ENCODE results near the gene TSSC4.

The TSSC4 gene

DNA sequence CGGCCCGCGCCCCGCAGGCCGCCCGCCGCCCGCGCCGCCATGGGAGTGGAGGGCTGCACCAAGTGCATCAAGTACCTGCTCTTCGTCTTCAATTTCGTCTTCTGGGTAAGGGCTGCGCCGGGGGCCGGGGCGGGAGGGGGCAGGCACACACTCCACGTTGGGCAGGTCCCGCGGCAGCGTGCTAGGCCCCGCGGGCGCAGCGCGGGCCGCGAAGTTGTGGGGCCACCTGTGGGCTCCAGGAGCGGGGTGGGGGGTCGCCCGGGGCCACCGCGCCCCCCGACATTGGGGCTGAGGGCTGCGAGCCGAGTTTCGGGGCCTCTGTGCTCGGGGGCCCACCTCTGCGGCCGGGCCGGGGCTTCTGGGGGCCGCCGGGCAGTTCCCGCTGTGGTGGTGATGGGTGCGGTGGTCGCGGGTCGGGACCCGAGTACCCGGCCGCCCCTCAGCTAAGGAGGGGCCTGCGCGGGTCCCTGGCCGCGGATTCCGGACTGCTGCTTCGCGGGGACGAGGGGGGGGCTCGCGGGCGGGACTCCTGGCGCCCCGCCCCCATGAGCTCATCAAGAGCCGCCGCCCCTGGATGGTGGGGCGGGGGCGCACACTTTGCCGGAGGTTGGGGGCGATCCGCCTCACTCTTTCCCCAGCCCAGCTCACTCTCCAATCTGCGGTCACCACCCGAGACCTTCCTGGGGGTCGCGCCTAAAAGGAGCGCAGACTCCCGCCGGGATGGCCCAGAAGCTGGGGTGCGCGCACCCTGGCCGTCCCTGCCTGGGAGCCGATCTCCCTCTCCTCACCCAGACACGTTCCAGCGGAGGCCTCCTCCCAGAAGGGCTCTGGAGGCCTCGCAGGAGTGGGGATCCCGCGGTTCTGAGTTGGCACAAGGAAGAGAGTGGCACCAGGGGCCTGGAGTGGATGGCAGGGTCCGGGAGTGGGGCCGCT lies 22.8 kb upstream of the TSSC4 start:
- Histone ChIP-seq H3K36me3 (ENCODE audit: insufficient read depth) (no peaks in the 10 kb centered on the region), H3K4me2 (no peak overlapping the region), H3K9ac (no peak overlapping the region), H3K27me3 (ENCODE audit: insufficient read depth, low read depth) (peaks cover 27% of the 10 kb centered on the region), H3K79me2 (ENCODE audit: insufficient read depth, low read depth) (no peaks in the 10 kb centered on the region), H3K4me1 (ENCODE audit: low read depth, poor library complexity, severe bottlenecking) (no peaks in the 10 kb centered on the region), H3K27ac (no peak overlapping the region), H4K20me1 (ENCODE audit: insufficient read depth) (no peaks in the 10 kb centered on the region), H2AFZ (ENCODE audit: low read depth) (no peak overlapping the region), H3K4me3 (IDR thresholded peaks at IDR 0.05; ENCODE audit: insufficient read depth, low read depth, low read length) (no peak overlapping the region)
- TF ChIP-seq, protein P1, sequence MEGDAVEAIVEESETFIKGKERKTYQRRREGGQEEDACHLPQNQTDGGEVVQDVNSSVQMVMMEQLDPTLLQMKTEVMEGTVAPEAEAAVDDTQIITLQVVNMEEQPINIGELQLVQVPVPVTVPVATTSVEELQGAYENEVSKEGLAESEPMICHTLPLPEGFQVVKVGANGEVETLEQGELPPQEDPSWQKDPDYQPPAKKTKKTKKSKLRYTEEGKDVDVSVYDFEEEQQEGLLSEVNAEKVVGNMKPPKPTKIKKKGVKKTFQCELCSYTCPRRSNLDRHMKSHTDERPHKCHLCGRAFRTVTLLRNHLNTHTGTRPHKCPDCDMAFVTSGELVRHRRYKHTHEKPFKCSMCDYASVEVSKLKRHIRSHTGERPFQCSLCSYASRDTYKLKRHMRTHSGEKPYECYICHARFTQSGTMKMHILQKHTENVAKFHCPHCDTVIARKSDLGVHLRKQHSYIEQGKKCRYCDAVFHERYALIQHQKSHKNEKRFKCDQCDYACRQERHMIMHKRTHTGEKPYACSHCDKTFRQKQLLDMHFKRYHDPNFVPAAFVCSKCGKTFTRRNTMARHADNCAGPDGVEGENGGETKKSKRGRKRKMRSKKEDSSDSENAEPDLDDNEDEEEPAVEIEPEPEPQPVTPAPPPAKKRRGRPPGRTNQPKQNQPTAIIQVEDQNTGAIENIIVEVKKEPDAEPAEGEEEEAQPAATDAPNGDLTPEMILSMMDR (conservative IDR thresholded peaks at IDR 0.05; ENCODE audit: low read depth, low read length) = no peak

DNA sequence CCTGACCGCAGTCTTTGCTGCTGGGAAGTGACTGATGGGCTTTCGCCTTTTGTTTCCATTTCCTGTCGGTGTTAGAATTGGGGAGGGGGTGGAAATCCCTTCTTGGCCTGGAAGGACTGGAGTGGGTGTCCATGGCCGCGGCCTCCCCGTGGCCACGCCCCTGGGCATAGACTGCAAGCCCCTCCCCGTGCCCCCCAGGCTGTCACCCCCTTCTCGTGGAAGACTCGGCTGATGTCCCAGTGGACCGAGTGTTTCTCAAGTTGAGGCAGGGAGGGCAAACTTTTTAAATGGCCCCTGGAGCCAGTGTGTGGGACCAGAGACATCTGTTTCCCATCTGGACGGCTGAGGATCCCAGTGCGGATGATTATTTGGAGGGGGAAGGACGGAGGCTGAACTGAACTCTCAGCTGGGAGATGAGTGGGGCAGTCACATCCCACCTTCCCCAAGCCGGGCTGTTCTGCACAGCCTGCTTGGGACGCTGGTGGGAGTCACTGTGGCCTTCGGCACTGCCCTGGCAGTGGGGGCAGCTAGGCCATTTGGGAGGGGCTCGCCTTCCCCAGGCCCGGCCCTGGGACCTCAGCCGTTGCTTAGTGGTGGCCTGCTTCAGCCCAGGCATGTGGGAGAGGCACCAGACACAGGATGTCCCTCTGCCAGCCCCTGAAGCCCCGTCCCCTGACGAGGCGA lies 21.9 kb upstream of the TSSC4 start:
- Histone ChIP-seq H3K4me1 (ENCODE audit: low read depth, poor library complexity, severe bottlenecking) (no peaks in the 10 kb centered on the region), H3K79me2 (ENCODE audit: insufficient read depth, low read depth) (no peaks in the 10 kb centered on the region), H2AFZ (ENCODE audit: low read depth) (no peak overlapping the region)

DNA sequence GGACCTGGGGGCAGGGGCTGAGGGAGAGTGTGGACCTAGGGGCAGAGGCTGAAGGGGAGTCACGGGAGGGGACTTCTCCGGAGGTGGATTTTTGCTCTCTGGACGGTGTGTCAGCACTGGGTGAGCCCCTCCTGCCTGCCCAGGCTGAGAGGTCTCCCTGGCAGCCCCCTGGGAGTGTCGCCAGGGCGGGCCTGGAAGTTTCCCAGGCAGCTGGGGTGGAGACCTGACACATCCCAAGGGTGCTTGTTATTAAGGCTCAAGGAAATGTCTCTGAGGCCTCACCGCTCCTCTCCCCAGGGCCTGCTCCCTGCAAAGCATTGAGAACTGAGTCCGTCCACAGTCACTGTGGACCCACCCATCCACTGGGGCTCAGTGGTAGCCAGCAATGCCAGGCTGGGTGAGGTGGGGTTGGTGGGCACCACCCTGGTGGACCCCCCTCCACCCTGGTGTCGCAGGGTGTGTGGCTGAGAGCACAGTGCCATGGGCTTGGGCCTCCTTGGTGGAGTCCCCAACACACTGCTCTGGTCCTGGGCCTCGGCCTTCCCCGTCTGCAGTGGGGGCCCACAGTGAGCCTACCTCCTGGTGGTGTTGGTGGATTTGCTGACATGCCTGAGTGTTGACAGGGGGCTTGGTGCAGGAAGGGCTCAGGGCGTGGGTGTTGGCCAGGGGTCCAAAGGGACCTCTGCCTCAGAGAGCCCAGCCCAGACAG lies 20.9 kb upstream of the TSSC4 start:
- Histone ChIP-seq H4K20me1 (ENCODE audit: insufficient read depth) (no peaks in the 10 kb centered on the region), H3K4me3 (IDR thresholded peaks at IDR 0.05; ENCODE audit: insufficient read depth, low read depth, low read length) (no peak overlapping the region), H3K79me2 (ENCODE audit: insufficient read depth, low read depth) (no peaks in the 10 kb centered on the region), H3K27me3 (ENCODE audit: insufficient read depth, low read depth) (peaks cover 11% of the 10 kb centered on the region), H3K4me1 (ENCODE audit: low read depth, poor library complexity, severe bottlenecking) (peaks cover 1% of the 10 kb centered on the region), H3K9ac (no peak overlapping the region), H3K27ac (no peak overlapping the region), H3K4me2 (no peak overlapping the region), H3K36me3 (ENCODE audit: insufficient read depth) (no peaks in the 10 kb centered on the region), H2AFZ (ENCODE audit: low read depth) (no peak overlapping the region)
- TF ChIP-seq, protein P1 (conservative IDR thresholded peaks at IDR 0.05; ENCODE audit: low read depth, low read length) = no peak

More for the DNA sequence above, 21.9 kb upstream of the TSSC4 start:
- Histone ChIP-seq H4K20me1 (ENCODE audit: insufficient read depth) (no peaks in the 10 kb centered on the region), H3K4me2 (no peak overlapping the region), H3K27ac (no peak overlapping the region), H3K27me3 (ENCODE audit: insufficient read depth, low read depth) (peaks cover 18% of the 10 kb centered on the region), H3K9ac (no peak overlapping the region), H3K36me3 (ENCODE audit: insufficient read depth) (no peaks in the 10 kb centered on the region), H3K4me3 (IDR thresholded peaks at IDR 0.05; ENCODE audit: insufficient read depth, low read depth, low read length) (no peak overlapping the region)
- TF ChIP-seq, protein P1 (conservative IDR thresholded peaks at IDR 0.05; ENCODE audit: low read depth, low read length) = no peak

DNA sequence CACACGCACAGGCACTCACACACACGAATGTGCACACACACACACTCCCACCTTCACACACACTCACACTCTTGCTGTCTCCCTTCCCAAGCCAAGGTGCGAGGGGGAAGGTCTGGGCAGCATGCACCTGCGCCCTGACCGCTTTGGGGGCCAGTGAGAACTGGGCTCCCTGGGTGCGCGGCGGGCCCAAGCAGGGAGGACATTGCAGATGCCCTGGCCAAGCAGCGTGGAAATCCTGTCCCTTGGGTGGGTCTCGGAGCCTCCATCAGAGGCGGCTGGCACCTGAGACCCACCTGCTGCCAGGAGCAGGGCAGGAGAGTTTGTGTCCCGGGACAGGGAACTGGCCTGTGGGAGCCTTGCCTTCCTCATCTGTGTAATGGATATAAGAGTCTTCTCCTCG lies 20.2 kb upstream of the TSSC4 start:
- Histone ChIP-seq H3K79me2 (ENCODE audit: insufficient read depth, low read depth) (no peaks in the 10 kb centered on the region), H3K4me1 (ENCODE audit: low read depth, poor library complexity, severe bottlenecking) (peaks cover 9% of the 10 kb centered on the region), H3K9ac (no peak overlapping the region), H3K27me3 (ENCODE audit: insufficient read depth, low read depth) (peaks cover 11% of the 10 kb centered on the region), H4K20me1 (ENCODE audit: insufficient read depth) (no peaks in the 10 kb centered on the region), H3K36me3 (ENCODE audit: insufficient read depth) (no peaks in the 10 kb centered on the region), H3K4me2 (no peak overlapping the region), H3K4me3 (IDR thresholded peaks at IDR 0.05; ENCODE audit: insufficient read depth, low read depth, low read length) (no peak overlapping the region), H2AFZ (ENCODE audit: low read depth) (no peak overlapping the region), H3K27ac (no peak overlapping the region)
- TF ChIP-seq, protein P1 (conservative IDR thresholded peaks at IDR 0.05; ENCODE audit: low read depth, low read length) = no peak
